Measurements from ENCODE around the gene DNAAF1.
"Not testable (repeated sequence)": the region's sequence is repeated elsewhere in the genome, so short reads cannot be mapped to it uniquely, and the experiment has no call there.

DNAAF1 gene

DNA sequence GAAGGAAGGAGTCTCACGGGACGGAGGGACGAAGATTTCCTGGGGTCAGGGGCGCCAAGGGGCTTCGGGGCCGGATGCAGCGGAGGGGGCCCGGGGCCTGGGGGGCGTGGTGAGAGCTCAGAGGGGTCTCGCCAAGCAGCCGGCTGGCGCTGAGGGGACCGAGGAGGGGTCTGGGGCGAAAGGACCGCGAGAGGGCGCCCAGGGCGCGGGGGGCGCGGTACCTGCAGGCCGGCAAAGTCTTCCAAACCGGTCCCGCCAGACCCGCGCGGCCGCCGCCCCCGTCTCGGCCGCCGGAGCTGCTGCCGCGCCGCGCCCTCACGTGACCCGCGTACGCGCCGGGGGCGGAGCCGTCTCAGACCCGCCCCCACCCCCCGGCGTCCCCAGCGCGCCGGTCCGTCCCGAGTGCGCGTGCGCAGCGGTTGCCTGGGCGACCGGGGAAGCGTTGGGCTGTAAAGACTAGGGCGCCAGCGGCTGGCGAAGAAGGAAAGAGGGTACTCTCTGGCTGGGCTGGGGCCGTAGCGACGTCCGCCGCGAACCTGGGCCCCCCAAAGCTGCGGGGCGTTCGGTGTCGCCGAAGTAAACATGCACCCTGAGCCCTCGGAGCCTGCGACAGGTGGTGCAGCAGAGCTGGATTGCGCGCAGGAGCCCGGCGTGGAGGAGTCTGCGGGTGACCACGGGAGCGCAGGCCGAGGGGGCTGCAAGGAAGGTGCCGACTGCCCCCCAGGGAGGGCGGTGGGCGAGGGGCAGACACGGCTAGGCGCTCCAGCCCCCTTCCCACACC, at the start of gene DNAAF1, which contains the start of gene HSDL1:
Gene DNAAF1 (plus strand): TSS at position 450 of the 781 bp plus-strand sequence. CDS start 133 bp downstream, at position 583.
Gene HSDL1 (minus strand): TSS at position 319 of the 781 bp plus-strand sequence. CDS start 13,856 bp downstream, outside the sequence.
- H3K27ac ChIP-seq = peak within 1 kb of the TSS; percentile 14 to 92 (median 87)

DNA sequence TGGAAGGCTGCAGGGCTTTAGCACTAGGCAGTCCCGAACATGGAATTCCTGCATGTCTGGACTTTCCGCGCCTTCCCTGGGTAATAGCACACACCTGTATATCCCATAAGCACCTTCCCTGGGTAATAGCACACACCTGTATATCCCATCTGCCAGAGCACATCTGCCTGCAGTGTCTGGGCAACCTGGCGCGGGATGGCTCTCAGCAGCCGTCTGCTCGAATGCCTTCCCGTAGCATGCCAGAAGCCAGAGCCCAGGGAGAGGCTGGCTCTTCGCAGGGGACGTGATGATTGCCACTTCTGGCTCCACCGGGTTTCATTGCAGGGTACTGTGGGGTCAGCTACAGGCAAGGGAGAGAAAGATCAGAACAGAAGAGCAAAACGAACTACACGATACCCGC, 49.6 kb upstream of the DNAAF1 start:
- Histone ChIP-seq H3K27ac (no peak overlapping the region), H3K4me3 (no peak overlapping the region)

More for the DNA sequence above, at the start of gene DNAAF1, which contains the start of gene HSDL1:
- peak within 1 kb of the TSS; percentile 65 to 99 (median 80) for H3K4me3 ChIP-seq

DNA sequence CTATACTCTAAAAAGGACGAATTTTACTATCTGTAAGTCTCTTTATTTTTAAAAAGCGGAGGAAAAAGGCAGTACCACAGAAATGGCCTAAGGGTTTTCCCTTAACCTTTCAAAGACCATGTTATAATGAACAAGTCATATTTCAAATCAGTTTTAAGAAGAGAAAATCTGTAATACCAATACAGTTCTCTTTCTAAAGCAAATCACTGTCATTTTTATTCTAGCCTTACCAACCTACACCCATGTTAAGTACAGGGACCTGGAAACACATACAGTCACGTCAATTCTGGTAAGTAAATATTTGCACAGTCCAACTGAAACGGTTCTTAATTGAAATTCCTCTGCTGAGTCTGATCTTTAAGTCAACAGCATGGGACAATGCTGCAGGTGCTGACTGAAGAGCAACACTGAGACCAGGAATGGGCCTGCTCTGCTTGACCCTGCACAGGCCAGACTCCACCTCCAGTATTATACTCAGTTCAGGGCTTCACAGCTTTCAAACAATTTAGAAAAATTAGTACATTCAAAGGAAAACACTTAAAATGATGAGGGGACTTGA, 48.6 kb upstream of the DNAAF1 start:
- Histone ChIP-seq H3K27ac (no peak overlapping the region), H3K4me3 (no peak overlapping the region)

DNA sequence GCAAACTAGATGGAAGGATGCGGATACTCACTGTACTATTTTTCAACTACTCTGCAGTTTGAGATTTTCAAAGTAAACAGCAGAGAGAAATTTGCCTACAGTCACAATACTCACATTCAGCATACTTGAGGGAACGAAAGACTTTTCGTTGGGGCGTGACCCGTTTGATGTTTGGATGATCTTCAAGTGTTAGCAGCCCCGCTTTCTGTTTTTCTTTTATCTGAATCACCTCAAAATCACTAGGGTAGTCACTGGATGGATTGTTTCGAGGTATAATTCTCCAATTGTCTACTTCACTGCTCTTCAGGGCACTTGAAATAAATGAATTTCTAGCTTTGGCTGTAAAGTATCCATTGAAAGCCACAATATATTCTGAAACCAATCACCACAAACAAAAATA, 46.2 kb upstream of the DNAAF1 start:
- H3K4me3 ChIP-seq = no peak overlapping the region
- peak overlapping the region in 1 of 21 experiments; percentile 17 for H3K27ac ChIP-seq

DNA sequence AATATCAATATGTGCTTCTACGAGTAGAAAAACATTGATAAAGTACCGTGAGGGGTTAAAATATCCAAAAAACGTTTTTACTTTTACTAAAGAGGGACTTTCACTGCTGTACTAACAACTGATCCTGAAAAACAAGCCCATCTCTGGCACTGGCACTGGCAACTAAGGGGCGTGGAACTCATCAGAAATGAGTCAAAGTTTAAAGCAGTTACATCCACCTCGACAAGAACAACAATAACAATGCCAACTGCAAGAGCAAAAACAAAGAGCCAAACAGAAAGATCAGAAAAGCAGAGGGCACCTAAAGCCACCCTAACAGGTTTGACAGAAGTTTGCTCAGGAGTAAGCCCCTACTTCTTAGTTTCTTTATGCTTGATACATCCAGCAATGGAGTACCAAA, 41.4 kb upstream of the DNAAF1 start:
- peak overlapping the region in 4 of 21 experiments; percentile 22 to 56 (median 50) for H3K27ac ChIP-seq
- no peak overlapping the region for H3K4me3 ChIP-seq

DNA sequence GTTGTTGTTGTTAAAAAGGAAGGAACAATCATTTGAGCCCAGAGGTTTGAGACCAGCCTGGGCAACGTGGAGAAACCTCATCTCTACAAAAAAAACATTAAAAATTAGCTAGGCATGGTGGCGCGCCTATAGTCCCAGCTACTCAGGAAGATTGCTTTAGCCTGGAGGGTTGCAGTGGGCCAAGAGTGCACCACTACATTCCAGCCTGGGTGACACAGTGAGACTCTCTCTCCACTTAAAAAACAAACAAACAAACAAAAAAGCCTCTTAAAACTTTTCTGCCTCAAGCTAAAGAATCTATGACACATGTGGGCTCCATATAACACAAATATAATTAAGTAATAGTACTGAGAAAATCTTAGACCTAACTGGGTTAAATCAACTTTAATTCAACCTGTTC, 40.9 kb upstream of the DNAAF1 start:
- H3K4me3 ChIP-seq = no peak overlapping the region
- H3K27ac ChIP-seq = peak overlapping the region in 4 of 21 experiments; percentile 8 to 54 (median 34)

DNA sequence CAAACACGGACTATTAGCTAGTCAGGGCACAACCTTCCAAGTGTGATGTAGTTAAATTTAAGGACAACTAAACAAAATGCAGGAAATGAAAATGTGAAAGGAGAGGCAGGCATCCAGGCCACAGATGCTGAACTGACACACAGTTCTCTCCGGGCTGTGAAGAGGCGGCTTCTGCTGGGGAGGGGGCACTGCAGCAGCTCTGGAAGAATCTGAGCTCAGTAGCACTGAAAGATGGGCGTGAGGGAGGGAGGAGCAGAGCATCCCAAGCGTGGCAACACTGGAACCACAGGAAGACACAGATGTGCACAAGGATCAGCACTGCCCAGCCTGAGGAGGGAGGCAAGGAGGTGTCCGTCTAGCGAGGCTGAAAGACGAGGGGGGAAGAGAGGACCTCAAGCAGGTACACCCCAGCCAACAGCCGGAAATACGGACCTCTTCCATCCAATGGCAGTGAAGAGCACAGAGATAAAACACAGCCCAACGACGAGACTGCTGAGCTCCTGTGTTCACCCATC, 39.8 kb upstream of the DNAAF1 start:
- Histone ChIP-seq H3K4me3 (no peak overlapping the region), H3K27ac (no peak overlapping the region)

DNA sequence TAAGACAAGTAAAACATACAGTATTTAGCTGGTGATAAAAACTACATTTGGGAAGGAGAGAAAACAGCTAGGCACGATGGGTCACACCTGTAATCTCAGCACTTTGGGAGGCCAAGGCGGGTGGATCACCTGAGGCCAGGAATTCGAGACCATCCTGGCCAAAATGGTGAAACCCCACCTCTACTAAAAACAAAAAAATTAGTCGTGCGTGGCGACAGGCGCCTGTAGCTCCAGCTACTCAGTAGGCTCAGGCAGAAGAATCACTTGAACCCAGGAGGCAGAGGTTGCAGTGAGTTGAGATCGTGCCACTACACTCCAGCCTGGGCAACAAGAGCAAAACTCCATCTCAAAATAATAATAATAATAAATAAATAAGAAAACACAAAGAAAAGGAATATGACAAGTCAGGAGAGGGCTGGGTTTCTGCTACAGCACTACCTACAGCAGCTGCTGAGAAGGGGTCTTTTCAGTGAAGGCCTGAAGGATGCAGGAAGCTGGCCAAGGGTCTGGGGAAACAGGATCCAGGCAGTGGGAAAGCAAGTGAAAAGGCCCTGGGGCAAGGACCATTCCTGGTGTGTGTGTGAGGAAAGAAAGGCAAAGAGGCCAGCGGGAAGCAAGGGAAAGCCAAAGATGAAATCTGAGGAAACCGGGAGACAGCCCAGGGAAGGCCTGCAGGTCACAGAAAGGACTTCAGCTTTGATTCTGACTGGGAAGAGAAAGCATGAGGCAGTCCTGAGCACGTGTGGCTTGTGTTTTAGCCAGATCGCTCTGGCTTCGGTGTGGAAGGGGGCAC, 39.0 kb upstream of the DNAAF1 start:
- Histone ChIP-seq H3K4me3 (no peak overlapping the region), H3K27ac (no peak overlapping the region)

DNA sequence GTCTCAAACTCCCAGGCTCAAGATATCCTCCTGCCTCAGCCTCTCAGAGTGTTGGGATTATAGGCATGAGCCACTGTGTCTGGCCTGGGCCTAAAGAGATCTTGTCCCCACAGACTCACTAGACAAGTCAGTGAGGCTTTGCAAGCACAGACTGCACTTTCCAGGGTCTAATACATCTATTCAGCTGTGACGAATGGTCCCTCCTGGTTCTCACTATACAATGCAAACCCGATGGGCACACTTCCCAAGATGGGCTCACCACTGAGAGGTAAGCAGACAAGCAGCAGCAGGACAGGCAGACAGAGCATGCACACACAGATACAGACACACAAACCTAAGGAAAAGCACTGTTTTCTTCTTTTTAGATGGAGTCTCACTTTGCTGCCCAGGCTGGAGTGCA, 37.2 kb upstream of the DNAAF1 start:
- H3K27ac ChIP-seq = no peak overlapping the region
- H3K4me3 ChIP-seq = no peak overlapping the region

DNA sequence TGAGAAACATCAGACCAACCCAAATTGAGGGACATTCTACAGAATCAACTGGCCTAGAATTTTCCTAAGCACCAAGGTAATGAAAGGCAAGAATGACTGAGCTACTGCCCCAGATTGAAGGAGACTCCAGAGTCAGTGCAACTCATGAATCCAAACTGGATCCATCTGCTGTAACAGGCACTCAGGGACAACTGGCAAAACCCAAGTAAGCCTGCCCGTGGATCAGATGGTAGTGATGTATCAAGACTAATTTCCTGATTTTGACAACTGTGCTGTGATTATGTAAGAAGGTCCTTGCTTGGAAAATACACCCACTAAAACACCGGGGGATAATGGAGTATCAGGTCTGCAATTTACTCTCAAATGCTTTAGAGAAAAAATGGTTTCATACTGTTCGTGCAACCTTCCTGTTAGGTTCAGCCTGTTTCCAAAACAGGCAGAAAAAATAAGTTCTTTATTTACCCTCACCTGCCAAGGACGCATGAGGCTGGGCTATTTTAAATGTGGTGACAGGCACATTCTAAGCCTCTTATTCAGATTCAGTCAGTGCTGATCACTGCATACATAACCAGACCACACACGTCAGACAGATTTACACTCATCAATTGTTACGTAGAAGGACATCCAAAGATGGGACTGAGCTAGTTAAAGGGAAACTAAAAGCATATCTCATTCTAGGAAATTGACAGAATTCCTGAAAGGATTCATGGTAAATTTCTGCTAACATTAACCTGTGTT, 35.3 kb upstream of the DNAAF1 start:
- Histone ChIP-seq H3K27ac (no peak overlapping the region), H3K4me3 (no peak overlapping the region)

DNA sequence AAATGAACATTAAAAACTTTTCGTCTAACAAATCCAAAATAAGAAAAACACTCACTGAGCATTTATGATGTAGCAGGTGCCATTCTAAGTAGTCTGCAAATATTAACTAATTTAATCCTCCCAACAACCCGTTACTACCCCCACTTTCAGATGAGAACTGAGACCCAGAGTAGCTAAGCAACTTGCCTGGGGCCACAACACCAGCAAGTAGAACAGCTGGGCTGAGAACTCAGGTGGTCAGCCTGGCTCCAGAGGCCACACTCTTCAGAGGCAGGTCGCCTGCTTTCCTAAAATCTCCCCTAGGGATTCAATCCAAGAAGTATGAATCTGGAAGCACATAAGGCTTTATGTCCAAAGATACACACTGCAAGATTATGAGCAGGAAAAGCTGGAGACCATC, 34.6 kb upstream of the DNAAF1 start:
- Histone ChIP-seq H3K27ac (no peak overlapping the region), H3K4me3 (no peak overlapping the region)

DNA sequence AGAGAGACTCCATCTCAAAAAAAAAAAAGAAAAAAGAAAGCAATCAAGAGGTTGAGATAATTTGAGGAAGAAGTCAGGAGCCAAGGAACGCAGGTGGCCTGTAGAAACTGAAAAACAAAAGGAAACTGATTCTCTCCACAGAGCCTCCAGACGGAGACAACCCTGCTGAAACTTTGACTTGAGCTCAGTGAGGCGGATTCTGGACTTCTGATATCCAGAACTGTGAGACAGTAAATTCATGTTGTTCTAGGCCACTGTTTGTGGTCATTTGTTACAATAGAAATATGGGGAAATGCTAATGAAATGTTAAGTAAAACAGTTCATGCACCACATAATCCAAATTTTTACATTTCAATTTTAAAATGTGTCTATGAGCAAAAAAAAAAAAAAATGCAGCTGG, 33.6 kb upstream of the DNAAF1 start:
- Histone ChIP-seq H3K4me3 (no peak overlapping the region), H3K27ac (no peak overlapping the region)

DNA sequence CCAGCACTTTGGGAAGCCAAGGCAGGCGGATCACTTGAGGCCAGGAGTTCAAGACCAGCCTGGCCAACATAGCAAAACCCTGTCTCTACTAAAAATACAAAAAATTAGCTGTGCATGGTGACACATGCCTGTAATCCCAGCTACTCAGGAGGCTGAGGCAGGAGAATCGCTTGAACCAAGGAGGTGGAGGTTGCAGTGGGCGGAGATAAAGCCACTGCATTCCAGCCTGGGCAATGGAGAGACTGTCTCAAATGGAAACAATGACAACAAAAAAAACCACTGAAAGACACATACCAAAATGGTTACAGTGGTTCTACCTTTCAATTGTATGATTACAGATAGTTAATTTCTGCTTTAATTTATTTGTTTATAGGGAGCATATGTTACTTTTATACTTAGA, 33.2 kb upstream of the DNAAF1 start:
- H3K27ac ChIP-seq = not testable (repeated sequence)

DNA sequence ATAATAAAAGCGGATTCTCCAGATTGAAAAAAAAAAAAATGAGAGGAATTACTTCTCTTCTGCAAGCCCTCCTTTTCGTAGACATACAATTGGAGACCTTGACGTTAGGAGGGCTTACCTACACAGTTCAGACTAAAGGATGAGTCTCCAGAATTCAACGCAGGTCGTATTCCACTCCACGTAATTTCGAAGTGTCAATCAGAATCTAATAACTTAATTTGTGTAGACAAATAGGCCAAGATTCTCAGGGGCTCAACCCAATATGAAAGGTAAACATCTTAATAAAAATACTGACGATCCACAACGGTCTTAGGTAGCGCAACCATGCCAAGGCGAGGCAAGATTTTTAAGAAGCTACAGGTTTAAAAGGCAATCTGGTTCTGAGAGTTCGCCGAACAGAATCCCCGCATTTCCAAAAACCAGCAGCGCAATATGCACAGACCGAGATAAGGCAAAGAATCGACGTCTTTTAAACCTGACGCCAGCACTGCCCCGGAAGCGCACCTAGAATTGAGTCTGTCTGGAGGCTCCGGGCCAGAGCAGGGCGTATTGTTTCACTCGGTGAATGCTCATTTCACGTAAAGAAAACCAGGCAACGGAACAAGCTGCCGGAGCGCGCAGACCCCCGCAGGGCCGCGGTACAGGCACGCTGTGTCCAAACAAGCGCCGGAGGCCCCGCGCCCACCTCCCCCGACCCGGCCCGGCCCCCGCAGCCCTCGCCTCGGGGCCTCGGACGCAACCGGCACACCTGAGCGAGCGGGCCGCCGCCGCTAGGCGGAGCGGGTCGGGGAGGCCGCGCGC, 29.0 kb upstream of the DNAAF1 start:
- Histone ChIP-seq H3K27ac (peak overlapping the region; percentile 81 to 98 (median 94)), H3K4me3 (peak overlapping the region; percentile 73 to 97 (median 88))

More for the DNA sequence above, 33.2 kb upstream of the DNAAF1 start:
- H3K4me3 ChIP-seq = not testable (repeated sequence)

DNA sequence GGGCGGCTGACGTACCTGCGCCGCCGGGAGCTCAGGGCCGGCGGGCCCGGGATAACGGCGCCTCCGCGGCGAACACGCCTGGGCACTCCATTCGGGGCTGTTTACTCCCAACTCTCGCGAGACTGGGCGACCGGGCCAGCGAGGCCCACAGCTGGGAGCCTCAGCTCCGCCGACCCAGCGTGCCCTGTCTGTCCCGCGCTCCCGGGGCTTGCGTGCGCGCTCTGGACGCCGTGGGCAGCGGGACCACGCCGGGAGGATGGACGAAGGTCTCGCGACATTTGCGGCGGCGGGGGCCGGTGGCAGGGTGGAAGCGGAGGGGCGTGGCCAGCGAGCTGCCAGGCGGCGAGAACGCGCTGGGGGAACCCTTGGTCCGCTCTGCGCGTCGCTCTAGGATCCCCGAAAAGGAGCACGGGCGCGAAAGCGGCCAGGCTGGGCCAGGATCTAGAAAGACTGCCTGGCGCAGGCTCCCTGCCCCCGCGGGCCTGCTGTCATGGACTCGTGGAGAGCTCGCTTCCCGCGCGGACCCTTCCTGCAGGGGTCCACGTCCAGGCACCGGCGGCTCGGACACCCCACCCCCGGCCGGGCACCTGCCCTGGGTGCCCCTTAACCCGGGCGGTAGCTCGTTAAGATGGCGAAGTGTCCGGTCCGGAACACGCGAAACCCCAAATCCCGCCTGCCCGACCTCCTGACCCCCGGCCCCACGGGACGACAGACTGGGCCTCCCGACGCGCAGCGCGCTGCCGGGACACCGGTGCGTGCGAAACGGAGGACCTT, 28.2 kb upstream of the DNAAF1 start, which contains the start of gene MBTPS1:
Gene MBTPS1 (minus strand): TSS at position 223 of the 774 bp plus-strand sequence. CDS start 15,159 bp downstream, outside the sequence.
- H3K27ac ChIP-seq = peak within 1 kb of the TSS; percentile 83 to 98 (median 94)
- H3K4me3 ChIP-seq = peak within 1 kb of the TSS; percentile 73 to 97 (median 88)

DNA sequence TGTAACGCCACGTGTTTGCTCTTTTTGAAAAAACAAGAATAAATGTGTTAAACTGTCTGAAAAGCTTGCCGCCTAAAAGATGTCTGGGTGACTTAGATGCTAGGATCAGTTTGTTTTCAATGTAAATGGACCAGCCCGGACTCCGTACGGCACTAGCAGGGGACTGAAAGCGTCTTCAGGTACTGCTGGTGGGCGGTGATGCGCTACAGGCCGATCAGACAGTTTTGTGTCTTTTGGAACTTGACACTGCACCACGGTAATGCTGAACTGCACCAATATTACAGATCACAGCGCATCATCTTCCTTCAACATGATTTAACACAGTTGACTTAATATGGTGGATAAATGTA, 27.6 kb upstream of the DNAAF1 start:
- peak overlapping the region in 20 of 21 experiments; percentile 83 to 98 (median 94) for H3K27ac ChIP-seq
- H3K4me3 ChIP-seq = peak overlapping the region; percentile 73 to 97 (median 88)

DNA sequence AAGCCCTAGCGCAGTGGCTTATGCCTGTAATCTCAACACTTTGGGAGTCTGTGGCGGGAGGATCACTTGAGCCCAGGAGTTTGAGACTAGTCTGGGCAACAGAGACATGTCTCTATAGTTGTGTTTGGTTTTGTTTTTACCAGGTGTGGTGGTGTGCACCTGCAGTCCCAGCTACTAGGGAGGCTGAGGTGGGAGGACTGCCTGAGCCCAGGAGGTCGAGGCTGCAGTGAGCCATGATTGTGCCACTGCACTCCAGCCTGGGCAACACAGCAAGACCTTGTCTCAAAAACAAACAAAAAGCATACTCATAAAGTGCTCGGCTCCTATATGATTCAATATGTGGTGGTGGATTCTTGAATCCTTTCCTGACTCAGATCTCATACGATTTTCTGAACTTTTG, 26.8 kb upstream of the DNAAF1 start:
- not testable (repeated sequence) for H3K27ac ChIP-seq, H3K4me3 ChIP-seq

DNA sequence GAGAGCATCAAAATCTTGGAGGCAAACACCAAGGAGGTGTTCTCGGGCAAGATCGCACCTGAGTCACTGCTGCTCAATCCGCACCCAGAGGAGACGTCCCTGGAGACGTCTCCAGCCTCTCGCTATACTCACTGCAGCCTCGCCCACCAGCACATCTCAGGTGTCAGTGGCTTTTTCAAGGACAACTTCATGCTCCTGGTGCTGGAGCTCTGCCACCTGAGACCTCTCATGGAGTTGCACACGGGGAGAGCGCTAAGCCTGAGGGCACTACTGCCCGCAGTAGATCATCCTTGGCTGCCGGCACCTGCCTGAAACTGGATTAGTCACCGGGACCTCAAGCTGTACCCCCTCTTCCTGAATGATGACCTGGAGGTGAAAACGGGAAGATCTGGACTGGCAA, 25.7 kb upstream of the DNAAF1 start:
- Histone ChIP-seq H3K27ac (no peak overlapping the region), H3K4me3 (no peak overlapping the region)

Measured in skin epidermis (tissue), 12 donors.